CD4-positive, alpha-beta T cell treated with Interferon gamma for 1 hour (primary cell): Measurements from ENCODE around the gene UQCR11.

Source experiments
- DNase-seq: peaks from one replicate; pipeline ENCODE4 v3.0.0-alpha.2; 2020

The UQCR11 gene

DNA sequence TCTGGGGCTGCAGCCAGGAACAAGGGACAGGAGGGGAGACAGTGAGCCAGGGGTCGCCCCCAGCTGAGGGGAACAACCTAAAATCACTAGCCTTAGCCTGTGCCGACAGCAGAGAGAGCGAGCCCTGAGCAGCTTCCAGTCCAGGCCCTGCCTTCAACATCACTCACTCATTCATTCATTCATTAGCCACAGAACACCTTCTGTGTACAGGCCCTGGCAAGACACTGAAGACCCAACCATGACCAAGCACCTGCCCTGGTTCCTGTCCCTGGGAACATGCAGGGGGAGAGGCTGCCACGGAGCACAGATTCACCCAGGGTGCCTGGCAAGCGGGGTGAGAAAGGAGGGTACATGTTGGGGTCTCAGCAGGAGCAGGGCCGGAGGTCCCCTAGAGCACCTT is 42.0 kb downstream of the UQCR11 start:
- no peak for DNase-seq

DNA sequence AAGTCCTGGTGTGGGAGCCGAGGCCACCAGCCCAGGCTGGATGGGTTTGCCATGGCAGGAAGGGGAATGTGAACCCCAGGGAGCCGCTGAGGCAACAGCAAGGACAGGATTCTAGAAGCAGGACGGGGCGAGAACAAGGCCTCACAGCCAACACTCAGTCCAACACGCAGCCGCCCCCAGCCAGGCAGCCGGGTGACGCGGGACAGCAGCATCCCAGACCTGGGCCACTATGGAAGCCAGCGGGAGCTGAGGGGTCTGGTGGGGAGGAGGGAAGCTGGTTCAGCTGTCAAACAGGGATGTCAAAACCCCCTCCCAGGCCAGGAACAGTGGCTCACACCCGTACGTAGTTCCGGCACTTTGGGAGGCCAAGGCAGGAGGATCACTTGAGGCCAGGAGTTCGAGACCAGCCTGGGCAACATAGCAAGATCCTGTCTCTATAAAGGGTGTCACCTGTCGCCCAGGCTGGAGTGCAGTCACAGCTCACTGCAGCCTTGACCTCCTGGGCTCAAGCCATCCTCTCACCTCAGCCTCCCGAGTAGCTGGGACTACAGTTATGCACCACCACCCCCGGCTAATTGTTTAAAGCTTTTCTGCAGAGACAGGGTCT is 43.9 kb downstream of the UQCR11 start:
- DNase-seq = no peak

DNA sequence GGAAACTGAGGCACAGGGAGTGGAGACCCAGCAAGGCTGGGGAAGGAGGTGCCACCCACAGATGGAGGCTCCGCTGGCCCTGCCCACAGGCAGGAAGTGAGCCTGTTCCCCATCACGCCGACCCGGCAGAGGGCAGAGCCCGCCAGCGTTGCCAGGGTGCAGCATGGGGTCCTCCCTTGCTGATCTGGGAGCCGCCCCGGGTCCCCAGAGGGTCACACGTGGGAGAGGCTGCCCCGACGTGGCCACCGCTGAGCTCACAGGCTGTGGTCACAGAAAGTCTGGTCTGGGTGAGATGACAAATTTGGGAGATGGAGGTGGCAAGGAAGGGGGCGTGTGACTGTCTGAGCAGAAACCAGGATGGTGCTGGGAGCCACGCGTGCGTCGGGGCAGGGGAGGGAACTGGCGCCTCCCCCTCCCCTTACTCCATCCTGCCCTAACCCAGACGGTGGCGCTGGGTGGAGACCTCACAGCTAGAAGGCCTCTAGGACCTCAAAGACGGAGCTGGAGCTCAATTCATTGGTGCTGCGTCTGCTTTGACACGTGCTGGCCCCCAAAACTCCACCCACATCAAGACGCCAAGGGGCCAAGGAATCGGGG is 44.9 kb downstream of the UQCR11 start:
- DNase-seq = no peak

DNA sequence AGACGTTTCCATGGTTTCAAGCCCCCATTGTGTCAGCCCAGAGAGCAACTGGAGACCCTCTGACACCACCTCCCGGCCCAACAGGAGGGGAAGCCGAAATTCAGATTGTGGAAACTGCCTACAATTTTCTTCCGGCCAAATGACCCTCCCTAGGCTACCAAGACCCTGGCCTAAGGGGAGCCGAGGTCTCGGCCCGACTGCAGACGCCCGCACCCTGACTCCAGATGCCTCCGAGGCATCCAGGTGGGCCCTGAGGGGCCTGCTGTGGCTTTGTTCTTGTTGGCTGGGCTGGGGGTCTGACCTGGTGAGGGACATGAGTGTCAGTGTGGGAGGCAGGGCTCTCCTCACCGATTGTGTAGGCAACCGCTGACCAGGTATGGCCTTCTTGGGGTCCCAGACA is 46.7 kb downstream of the UQCR11 start:
- DNase-seq = no peak

DNA sequence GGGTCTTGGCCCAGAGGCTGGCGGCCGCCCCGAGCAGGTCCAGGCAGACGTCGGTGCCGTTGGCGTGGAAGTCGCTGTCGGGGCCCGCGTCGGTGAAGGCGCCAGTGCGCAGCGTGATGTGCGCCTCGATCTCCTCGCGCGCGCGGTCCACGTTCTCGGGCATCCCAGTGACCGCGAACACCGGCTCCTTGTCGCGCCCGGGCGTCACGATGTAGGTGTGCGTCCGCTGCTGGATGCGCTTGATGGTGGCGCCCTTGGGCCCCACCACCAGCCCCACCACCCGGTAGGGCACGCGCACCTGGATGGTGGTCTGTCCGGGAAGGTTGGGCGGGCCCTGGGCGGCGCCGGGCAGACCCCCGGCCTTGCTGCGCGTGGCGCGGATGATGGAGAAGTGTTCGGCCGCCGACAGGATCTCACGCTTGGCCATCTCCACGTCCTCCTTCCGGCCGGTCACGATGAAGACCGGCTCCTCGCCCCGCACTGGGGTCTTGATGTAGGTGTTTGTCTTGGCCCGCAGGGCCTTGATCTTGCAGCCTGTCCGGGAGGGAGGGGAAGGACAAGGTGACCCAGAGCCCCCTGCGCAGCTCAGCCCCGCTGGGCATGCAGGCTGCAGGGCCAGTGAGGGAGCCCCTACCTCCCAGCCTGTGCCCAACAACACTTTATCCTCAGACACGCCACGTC is 48.7 kb downstream of the UQCR11 start:
- DNase-seq = no peak

DNA sequence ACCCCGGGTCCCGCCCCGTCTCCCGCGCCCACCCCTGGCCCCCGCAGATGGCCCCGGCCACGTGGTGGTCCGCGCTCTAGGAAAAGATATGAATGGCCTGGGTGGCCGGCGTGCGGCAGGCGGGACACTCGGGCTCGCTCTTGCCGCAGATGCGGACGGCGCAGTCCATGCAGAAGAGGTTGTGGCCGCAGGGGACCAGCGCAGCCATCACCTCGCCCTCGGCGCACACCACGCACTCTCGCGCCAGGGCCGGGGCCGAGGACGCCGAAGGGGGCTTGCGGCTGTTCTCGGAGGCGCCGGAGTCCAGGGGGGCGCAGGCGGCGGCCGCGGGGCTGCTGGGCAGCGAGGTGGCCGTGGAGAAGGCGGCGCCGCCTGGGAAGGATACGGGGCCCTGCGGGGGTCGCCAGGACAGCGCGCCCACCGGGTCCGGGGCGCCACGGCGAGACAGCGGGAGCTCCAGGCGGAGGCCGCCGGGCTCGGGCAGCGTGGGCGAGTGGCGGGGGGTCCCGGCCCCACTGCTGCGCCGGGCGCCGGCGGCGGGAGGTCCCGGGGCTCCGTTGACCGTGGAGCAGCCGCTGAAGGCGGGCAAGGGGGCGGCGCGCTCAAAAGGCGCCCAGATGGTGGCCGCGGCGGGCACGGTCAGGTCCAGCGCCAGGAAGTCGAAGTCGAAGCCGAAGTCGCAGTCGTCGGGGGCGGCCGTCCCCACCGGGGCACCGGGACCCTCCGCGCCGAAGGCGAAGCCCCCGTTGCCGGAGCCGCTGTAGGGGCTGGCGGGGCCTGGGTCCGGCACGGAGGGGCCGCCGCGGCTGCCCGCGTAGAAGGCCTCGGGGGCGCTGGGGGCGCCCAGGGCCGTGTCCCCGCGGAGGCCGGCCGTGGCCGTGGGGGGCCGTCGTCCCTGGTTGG is 49.5 kb downstream of the UQCR11 start:
- DNase-seq = no peak

DNA sequence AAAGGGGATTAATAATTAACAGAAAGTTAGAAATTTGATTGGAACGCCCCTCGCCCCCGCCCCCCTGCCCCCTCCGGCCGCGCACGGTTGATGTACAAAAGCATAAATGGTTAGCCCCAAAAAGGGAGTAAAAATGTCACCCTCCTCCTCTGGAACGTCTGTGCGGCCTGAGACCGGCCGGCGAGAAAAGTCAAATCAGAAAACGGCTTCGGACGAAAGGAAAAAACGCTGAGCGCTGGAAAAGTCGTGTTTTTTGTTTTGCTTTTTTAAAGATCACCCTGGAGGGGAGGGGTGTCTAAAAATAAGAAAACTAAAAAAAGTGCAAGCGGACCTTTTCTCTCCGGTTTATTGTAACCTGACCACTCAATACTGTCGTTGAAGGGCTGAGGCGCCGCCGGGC is 50.3 kb downstream of the UQCR11 start:
- DNase-seq = no peak

DNA sequence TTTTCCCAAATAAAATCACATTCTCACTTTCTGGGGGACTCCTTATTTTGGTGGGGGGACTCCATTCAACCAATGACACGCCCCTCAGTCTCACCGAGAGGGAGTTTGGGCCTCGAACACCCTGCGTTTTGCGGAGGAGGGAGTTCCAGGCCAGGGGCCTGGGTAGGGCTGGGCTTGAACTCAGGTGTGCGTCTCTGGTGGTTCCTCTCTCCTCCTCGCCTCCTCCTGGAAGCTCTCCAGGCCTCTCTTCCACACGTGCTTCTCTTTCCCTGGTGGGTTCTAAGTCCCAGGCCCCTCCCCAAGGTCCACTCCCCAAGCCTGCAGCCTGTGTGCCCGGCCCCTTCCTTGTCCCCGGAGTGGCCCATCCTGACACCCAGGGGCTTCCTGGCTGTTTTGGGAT is 51.8 kb downstream of the UQCR11 start:
- no peak for DNase-seq

DNA sequence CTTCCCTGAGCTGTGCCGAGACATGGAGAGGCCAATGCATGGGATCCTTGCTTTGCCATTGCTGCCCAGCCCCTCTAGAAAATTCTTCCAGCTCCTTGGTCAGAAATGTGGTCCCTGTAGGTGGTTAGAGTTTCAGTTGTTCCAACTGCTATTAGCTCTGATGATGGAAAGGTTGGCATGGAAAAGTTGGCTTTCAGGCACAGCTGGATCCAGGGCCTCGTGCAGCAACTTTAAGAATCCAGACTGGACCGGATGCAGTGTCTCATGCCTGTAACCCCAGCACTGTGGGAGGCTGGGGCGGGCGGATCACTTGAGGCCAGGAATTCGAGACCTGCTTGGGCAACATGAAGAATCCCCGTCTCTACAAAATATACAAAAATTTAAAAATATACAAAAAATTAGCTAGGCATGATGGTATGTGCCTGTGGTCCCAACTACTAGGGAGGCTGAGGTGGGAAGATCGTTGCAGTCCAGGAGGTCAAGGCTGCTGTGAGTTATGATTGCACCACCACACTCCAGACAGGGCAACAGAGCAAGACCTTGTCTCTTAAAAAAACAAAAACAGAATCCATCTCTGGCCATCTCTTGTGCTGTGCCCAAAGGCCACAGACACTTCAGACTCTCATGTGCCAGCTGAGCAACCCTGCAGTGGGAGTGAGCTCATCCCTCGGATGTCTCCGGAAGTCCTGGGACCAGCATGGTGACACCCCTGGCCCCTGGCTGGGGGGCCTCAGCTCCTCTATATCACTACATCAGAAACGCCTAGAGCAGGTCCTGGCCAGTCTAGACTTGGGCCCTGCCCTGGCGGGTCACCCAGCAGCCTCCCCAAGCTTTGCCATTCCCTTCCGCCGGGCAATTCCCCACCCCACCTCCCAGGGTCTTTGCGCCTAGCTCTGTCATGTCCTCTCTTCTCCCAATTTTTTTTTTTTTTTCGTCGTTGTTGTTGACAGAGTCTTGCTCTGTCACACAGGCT is 53.9 kb downstream of the UQCR11 start:
- DNase-seq = no peak

DNA sequence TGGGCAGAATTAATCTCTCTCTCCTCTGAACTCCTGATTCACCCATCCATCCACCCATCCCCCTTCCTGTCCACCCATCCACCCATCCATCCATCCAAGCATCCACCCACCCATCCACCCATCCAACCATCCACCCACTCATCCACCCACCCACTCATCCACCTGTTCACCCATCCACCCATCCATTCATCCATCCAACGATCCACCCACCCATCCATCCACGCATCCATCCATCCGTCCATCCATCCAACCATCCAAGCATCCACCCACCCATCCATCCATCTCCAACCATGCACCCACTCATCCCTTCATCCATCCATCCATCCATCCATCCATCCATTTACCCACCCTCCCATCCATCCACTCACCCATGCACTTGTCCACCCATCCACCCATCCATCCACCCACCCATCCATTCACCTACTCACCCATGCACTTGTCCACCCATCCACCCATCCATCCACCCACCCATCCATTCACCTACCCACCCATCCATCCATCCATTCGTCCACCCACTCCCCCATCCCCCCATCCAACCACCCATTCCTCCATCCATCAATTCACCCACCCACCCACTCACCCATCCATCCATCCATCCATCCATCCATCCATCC is 55.8 kb downstream of the UQCR11 start:
- DNase-seq = no peak
